ENCODE results near the gene DCDC2C. TPM values are rescaled to one million over a fixed set of nuclear protein-coding genes. Genes with fewer than 3 reads are reported as not detected.

Gene DCDC2C
- polyA plus RNA-seq, 1 of the 3 experiments (the other 2 are of a cell fraction) = not detected

DNA sequence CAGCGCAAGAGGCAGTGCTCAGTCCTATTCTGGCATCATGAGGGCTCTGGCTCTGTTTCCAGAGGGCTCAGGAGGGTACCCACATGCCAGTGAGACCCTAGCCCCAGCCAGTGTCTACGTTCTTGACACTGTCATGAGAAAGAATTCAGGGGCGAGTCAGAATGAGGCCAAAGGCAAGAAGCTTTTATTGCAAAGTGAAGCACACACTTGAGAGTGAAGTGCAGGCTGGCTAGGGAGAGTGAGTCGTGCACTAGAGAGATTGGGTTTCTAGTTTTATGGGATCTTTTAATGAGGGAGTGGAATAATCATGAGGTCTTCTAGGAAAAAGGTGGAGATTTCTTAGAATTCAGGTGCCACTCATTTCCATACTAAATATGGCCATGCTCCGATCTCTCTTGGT lies 164.1 kb downstream of the DCDC2C start:
- Histone ChIP-seq H4K20me1 (ENCODE audit: insufficient read depth) (no peaks in the 10 kb centered on the region), H3K36me3 (replicated peaks in 1 of 2; ENCODE audit: control insufficient read depth in 1 of 2, insufficient read depth in 2 of 2, low read length in 1 of 2) (no peaks in the 10 kb centered on the region), H3K79me2 (ENCODE audit: insufficient read depth) (no peaks in the 10 kb centered on the region), H3K4me1 (ENCODE audit: control insufficient read depth in 1 of 2, insufficient read depth in 2 of 2, low read depth in 1 of 2, low read length in 1 of 2) (no peaks in the 10 kb centered on the region), H3K27ac (ENCODE audit: low read depth in 2 of 2, low read length in 1 of 2) (no peak overlapping the region), H3K9ac (no peak overlapping the region), H3F3A (replicated peaks; ENCODE audit: insufficient read depth) (no peaks in the 10 kb centered on the region), H3K4me3 (ENCODE audit: low read depth in 2 of 2, low read length in 1 of 2) (no peak overlapping the region), H3K27me3 (ENCODE audit: insufficient read depth) (no peaks in the 10 kb centered on the region), H3K4me2 (no peak overlapping the region), H3K9me3 (no peaks in the 10 kb centered on the region; the same call in none of the 2 replicates), H2AFZ (ENCODE audit: low read depth) (no peak overlapping the region), H3K9me2 (no peaks in the 10 kb centered on the region)
- no peak for DNase-seq
- no peak for TF ChIP-seq FOSL2 (IDR thresholded peaks at IDR 0.05; ENCODE audit: borderline replicate concordance, low read depth)
- TF ChIP-seq, protein P1, sequence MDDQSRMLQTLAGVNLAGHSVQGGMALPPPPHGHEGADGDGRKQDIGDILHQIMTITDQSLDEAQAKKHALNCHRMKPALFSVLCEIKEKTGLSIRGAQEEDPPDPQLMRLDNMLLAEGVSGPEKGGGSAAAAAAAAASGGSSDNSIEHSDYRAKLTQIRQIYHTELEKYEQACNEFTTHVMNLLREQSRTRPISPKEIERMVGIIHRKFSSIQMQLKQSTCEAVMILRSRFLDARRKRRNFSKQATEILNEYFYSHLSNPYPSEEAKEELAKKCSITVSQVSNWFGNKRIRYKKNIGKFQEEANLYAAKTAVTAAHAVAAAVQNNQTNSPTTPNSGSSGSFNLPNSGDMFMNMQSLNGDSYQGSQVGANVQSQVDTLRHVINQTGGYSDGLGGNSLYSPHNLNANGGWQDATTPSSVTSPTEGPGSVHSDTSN (IDR thresholded peaks at IDR 0.05) = no peak
- no peak for TF ChIP-seq FOXM1 (IDR thresholded peaks at IDR 0.05; ENCODE audit: low read depth)
- TF ChIP-seq, protein P2, sequence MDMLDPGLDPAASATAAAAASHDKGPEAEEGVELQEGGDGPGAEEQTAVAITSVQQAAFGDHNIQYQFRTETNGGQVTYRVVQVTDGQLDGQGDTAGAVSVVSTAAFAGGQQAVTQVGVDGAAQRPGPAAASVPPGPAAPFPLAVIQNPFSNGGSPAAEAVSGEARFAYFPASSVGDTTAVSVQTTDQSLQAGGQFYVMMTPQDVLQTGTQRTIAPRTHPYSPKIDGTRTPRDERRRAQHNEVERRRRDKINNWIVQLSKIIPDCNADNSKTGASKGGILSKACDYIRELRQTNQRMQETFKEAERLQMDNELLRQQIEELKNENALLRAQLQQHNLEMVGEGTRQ (IDR thresholded peaks at IDR 0.05; ENCODE audit: borderline replicate concordance, low read depth, low read length) = no peak
- no peak for TF ChIP-seq JUND (IDR thresholded peaks at IDR 0.05)
- TF ChIP-seq, protein P3, sequence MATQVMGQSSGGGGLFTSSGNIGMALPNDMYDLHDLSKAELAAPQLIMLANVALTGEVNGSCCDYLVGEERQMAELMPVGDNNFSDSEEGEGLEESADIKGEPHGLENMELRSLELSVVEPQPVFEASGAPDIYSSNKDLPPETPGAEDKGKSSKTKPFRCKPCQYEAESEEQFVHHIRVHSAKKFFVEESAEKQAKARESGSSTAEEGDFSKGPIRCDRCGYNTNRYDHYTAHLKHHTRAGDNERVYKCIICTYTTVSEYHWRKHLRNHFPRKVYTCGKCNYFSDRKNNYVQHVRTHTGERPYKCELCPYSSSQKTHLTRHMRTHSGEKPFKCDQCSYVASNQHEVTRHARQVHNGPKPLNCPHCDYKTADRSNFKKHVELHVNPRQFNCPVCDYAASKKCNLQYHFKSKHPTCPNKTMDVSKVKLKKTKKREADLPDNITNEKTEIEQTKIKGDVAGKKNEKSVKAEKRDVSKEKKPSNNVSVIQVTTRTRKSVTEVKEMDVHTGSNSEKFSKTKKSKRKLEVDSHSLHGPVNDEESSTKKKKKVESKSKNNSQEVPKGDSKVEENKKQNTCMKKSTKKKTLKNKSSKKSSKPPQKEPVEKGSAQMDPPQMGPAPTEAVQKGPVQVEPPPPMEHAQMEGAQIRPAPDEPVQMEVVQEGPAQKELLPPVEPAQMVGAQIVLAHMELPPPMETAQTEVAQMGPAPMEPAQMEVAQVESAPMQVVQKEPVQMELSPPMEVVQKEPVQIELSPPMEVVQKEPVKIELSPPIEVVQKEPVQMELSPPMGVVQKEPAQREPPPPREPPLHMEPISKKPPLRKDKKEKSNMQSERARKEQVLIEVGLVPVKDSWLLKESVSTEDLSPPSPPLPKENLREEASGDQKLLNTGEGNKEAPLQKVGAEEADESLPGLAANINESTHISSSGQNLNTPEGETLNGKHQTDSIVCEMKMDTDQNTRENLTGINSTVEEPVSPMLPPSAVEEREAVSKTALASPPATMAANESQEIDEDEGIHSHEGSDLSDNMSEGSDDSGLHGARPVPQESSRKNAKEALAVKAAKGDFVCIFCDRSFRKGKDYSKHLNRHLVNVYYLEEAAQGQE (IDR thresholded peaks at IDR 0.05; ENCODE audit: low read depth, low read length) = no peak
- no peak for TF ChIP-seq MXI1 (IDR thresholded peaks at IDR 0.05; ENCODE audit: low read depth, low read length)
- TF ChIP-seq, protein P4, sequence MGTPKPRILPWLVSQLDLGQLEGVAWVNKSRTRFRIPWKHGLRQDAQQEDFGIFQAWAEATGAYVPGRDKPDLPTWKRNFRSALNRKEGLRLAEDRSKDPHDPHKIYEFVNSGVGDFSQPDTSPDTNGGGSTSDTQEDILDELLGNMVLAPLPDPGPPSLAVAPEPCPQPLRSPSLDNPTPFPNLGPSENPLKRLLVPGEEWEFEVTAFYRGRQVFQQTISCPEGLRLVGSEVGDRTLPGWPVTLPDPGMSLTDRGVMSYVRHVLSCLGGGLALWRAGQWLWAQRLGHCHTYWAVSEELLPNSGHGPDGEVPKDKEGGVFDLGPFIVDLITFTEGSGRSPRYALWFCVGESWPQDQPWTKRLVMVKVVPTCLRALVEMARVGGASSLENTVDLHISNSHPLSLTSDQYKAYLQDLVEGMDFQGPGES (IDR thresholded peaks at IDR 0.05; ENCODE audit: low read depth, low read length) = no peak
- no peak for TF ChIP-seq RCOR1 (IDR thresholded peaks at IDR 0.05; ENCODE audit: low read length)
- TF ChIP-seq SMC3 (IDR thresholded peaks at IDR 0.05; ENCODE audit: low read depth, low read length) = no peak
- TF ChIP-seq, protein P5, sequence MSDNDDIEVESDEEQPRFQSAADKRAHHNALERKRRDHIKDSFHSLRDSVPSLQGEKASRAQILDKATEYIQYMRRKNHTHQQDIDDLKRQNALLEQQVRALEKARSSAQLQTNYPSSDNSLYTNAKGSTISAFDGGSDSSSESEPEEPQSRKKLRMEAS (IDR thresholded peaks at IDR 0.05; ENCODE audit: low read depth) = no peak
- no peak for TF ChIP-seq CHD2 (IDR thresholded peaks at IDR 0.05; ENCODE audit: low read length, partially characterized antibody)
- TF ChIP-seq SIN3A (IDR thresholded peaks at IDR 0.05; ENCODE audit: borderline replicate concordance, low read depth, low read length) = no peak
- TF ChIP-seq RAD21 (IDR thresholded peaks at IDR 0.05; ENCODE audit: low read length) = no peak
- no peak for TF ChIP-seq EP300 (IDR thresholded peaks at IDR 0.05; ENCODE audit: borderline replicate concordance in 1 of 2, low read depth in 1 of 2, low read length in 1 of 2)
- TF ChIP-seq, protein P6, sequence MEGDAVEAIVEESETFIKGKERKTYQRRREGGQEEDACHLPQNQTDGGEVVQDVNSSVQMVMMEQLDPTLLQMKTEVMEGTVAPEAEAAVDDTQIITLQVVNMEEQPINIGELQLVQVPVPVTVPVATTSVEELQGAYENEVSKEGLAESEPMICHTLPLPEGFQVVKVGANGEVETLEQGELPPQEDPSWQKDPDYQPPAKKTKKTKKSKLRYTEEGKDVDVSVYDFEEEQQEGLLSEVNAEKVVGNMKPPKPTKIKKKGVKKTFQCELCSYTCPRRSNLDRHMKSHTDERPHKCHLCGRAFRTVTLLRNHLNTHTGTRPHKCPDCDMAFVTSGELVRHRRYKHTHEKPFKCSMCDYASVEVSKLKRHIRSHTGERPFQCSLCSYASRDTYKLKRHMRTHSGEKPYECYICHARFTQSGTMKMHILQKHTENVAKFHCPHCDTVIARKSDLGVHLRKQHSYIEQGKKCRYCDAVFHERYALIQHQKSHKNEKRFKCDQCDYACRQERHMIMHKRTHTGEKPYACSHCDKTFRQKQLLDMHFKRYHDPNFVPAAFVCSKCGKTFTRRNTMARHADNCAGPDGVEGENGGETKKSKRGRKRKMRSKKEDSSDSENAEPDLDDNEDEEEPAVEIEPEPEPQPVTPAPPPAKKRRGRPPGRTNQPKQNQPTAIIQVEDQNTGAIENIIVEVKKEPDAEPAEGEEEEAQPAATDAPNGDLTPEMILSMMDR (IDR thresholded peaks at IDR 0.05) = no peak
- CTCF ChIA-PET = interaction anchor here (1.0 kb wide), 1 partner anchor 139 kb away, joined by 4 read pairs; no protein-coding TSS in a partner anchor
- POLR2A ChIA-PET = no interaction called here
- 29% methylated on average over 4 of the region's 5 CpGs for WGBS (ENCODE audit: low lambda C conversion rate)
